GM12801 (cell line): ENCODE measurements around the gene PHKA2.

Source experiments
- TF ChIP-seq, protein P1 (sequence below): IDR thresholded peaks from one replicate; pipeline ENCODE4 v1.5.1; 2011; ENCODE audit warnings: control low read depth; ENCODE audit not compliant: insufficient read length; ENCODE audit errors: extremely low read depth

Gene PHKA2

GRCh38 chrX:18872621-18873020 lies 111.3 kb downstream of the PHKA2 start:
- TF ChIP-seq, protein P1, sequence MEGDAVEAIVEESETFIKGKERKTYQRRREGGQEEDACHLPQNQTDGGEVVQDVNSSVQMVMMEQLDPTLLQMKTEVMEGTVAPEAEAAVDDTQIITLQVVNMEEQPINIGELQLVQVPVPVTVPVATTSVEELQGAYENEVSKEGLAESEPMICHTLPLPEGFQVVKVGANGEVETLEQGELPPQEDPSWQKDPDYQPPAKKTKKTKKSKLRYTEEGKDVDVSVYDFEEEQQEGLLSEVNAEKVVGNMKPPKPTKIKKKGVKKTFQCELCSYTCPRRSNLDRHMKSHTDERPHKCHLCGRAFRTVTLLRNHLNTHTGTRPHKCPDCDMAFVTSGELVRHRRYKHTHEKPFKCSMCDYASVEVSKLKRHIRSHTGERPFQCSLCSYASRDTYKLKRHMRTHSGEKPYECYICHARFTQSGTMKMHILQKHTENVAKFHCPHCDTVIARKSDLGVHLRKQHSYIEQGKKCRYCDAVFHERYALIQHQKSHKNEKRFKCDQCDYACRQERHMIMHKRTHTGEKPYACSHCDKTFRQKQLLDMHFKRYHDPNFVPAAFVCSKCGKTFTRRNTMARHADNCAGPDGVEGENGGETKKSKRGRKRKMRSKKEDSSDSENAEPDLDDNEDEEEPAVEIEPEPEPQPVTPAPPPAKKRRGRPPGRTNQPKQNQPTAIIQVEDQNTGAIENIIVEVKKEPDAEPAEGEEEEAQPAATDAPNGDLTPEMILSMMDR = no peak

- TF ChIP-seq, protein P1 = no peak
Measured at GRCh38 chrX:18871970-18872369, 111.9 kb downstream of the PHKA2 start.

DNA sequence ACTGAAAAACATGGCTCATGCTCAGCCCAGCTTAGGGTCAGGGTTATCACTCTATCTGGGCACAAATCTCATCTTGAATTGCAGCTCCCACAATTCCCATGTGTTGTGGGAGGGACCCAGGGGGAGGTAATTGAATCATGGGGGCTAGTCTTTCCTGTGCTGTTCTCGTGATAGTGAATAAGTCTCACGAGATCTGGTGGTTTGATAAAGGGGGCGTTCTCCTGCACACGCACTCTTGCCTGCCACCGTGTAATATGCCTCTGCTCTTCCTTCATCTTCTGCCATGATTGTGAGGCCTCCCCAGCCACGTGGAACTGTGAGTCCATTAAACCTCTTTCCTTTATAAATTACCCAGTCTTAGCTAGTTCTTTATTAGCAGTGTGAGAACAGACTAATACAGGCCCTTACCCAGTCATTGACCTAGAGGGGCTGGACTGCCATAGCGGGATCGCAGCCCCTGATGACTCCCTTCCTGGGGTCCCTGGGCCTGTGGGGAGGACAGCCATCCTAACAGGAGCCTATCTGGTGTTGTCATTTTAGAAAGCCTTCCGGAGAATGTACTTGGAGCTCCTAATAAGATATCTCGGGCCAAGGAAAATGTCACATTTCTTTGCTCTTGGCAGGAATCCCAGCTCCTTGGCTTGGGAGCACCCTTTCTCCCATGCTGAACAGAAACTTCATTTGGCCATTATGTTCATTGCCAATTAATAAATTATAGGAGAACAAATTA lies 112.6 kb downstream of the PHKA2 start:
- TF ChIP-seq, protein P1 = no peak

DNA sequence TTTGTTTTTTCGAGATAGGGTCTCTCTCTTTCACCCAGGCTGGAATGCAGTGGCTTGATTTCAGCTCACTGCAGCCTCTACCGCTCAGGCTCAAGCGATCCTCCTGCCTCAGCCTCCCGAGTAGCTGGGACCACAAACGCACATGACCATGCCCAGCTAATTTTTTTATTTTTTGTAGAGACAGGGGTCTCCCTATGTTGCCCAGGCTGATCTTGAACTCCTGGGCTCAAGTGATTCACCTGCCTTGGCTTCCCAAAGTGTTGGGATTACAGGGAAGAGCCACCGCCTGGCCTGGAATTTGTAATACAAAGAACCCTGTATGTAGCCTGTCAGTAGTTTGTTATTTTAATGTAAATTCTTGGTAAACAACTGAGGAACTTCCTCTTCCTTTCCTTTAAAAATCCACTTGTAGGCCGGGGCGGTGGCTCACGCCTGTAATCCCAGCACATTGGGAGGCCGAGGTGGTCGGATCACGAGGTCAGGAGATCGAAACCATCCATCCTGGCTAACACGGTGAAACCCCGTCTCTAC lies 119.5 kb downstream of the PHKA2 start:
- TF ChIP-seq, protein P1 = no peak

GRCh38 chrX:18861511-18861910 lies 122.4 kb downstream of the PHKA2 start:
- TF ChIP-seq, protein P1 = no peak

GRCh38 chrX:18856645-18856997 lies 127.3 kb downstream of the PHKA2 start:
- TF ChIP-seq, protein P1 = no peak

DNA sequence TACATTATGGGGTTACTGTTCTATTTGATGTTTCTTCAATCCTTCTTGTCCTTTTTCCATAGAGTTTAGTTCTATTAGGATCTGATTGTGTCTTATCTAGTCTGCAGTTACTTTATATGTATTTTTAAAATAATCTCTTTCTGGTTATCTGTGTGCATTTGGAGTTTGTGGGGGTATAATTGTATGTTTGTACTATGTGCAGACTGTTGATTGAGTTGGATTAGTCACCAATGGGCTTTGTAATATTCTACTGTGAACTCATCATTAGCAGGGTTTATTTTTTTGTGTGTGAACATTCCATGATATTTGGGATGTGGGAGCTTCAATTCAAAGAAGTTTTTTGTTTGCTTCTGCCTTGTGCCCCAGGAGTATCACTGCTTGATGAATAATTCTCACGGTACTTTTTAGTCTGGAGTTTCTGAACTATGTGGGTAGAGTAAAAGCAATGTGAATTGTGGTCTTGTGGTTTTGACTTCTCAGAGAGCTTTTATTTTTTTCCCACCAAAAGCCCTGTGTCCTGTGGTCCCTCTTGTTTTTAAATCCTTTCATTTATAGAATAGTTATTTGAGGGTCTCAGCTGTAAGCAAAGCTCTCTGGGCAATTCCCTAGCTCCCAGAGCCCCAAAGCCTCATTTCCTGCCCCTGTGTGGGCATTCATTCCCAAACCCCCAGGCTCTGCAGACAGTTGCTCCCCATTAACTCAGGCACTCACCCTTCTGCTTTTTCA lies 127.8 kb downstream of the PHKA2 start:
- TF ChIP-seq, protein P1 = no peak
